Esophagus (tissue), 2 donors: ENCODE results near the gene LMNB1. TPM values are rescaled to one million over a fixed set of nuclear protein-coding genes. Genes with fewer than 3 reads are reported as not detected.
"Not testable (repeated sequence)": the region's sequence is repeated elsewhere in the genome, so short reads cannot be mapped to it uniquely, and the experiment has no call there.

Experiments
- H3K27ac ChIP-seq, 2 donors: one replicate each; pipeline ENCODE4 v1.5.1; 2013; ENCODE audit warnings: low read depth in 2 of 2, mild to moderate bottlenecking in 2 of 2, inconsistent platforms in 1 of 2, low read length in 1 of 2, moderate library complexity in 1 of 2
- H3K27me3 ChIP-seq, 2 donors: one replicate each; pipeline ENCODE4 v1.6.1; 2013; ENCODE audit warnings: low read length in 2 of 2, control low read depth in 1 of 2, mild to moderate bottlenecking in 1 of 2; ENCODE audit not compliant: insufficient read depth in 2 of 2, control insufficient read depth in 1 of 2
- H3K36me3 ChIP-seq, 2 donors: one replicate each; pipeline ENCODE4 v1.6.1; 2013; ENCODE audit warnings: low read length in 1 of 2; ENCODE audit not compliant: control insufficient read depth in 2 of 2, insufficient read depth in 2 of 2
- H3K4me1 ChIP-seq, 2 donors: one replicate each; pipeline ENCODE4 v1.6.1; 2013; ENCODE audit warnings: low read length in 1 of 2; ENCODE audit not compliant: control insufficient read depth in 2 of 2, insufficient read depth in 2 of 2
- H3K4me3 ChIP-seq, 2 donors: one replicate each; pipeline ENCODE4 v1.5.1; 2013; ENCODE audit warnings: low read length in 2 of 2, mild to moderate bottlenecking in 2 of 2, low read depth in 1 of 2, moderate library complexity in 1 of 2
- H3K9me3 ChIP-seq, 2 donors: one replicate each; pipeline ENCODE4 v1.6.1; 2013; ENCODE audit warnings: mild to moderate bottlenecking in 2 of 2, low read depth in 1 of 2, low read length in 1 of 2, moderate library complexity in 1 of 2; ENCODE audit not compliant: control insufficient read depth in 2 of 2, insufficient read depth in 1 of 2
- WGBS, 2 donors: extraction: QIAGEN DNeasy Blood & Tissue Kit; methylation state at CpG; one replicate each; pipeline ENCODE4 v1.1.7; 2013; 5-methylcytosine and 5-hydroxymethylcytosine counted together
- polyA plus RNA-seq, 2 donors: library from polyadenylated mRNA; stranded (reverse); fragments of 200-250 nt; gene quantifications; one replicate each; pipeline ENCODE4 v1.2.3, GENCODE V29; 2013
- donor health status: healthy with polysubstance abuse.
- donor health status: Bipolar disorder and iron deficiency.

The LMNB1 gene
- polyA plus RNA-seq, 2 donors: 10.4 to 20.3 TPM

GRCh38 chr5:126752081-126752785, 24.7 kb upstream of the LMNB1 start:
- Histone ChIP-seq H3K9me3 (no peaks in the 10 kb centered on the region), H3K4me1 (peaks cover 0 to 2% of the 10 kb centered on the region in 2 donors), H3K27ac (no peak overlapping the region), H3K36me3 (no peaks in the 10 kb centered on the region), H3K4me3 (no peak overlapping the region), H3K27me3 (no peaks in the 10 kb centered on the region)
- WGBS, 2 donors: 83% methylated on average over 3 of the region's 5 CpGs

GRCh38 chr5:126753227-126753626, 23.7 kb upstream of the LMNB1 start:
- 78 to 81% methylated on average over 4 of the region's 4 CpGs for WGBS, 2 donors
- Histone ChIP-seq H3K4me3 (no peak overlapping the region), H3K27me3 (no peaks in the 10 kb centered on the region), H3K4me1 (peaks cover 0 to under 1% of the 10 kb centered on the region in 2 donors), H3K36me3 (no peaks in the 10 kb centered on the region), H3K9me3 (no peaks in the 10 kb centered on the region), H3K27ac (no peak overlapping the region)

- Histone ChIP-seq H3K4me3 (no peak overlapping the region), H3K27ac (no peak overlapping the region), H3K36me3 (no peaks in the 10 kb centered on the region), H3K4me1 (no peaks in the 10 kb centered on the region), H3K9me3 (no peaks in the 10 kb centered on the region), H3K27me3 (no peaks in the 10 kb centered on the region)
- WGBS, 2 donors: 76 to 80% methylated on average over 4 of the region's 4 CpGs
These were observed 22.3 kb upstream of the LMNB1 start for GRCh38 chr5:126754609-126755008.

GRCh38 chr5:126755593-126755992, 21.3 kb upstream of the LMNB1 start:
- 68 to 69% methylated on average over 4 of the region's 4 CpGs for WGBS, 2 donors
- Histone ChIP-seq H3K27me3 (no peaks in the 10 kb centered on the region), H3K4me1 (no peaks in the 10 kb centered on the region), H3K9me3 (no peaks in the 10 kb centered on the region), H3K4me3 (no peak overlapping the region), H3K27ac (no peak overlapping the region), H3K36me3 (no peaks in the 10 kb centered on the region)

GRCh38 chr5:126757713-126758357, 19.1 kb upstream of the LMNB1 start:
- Histone ChIP-seq H3K27me3 (no peaks in the 10 kb centered on the region), H3K9me3 (no peaks in the 10 kb centered on the region), H3K4me3 (no peak overlapping the region), H3K4me1 (no peaks in the 10 kb centered on the region), H3K27ac (no peak overlapping the region), H3K36me3 (no peaks in the 10 kb centered on the region)
- 57 to 59% methylated on average over 2 of the region's 2 CpGs for WGBS, 2 donors

GRCh38 chr5:126763371-126763770, 13.6 kb upstream of the LMNB1 start:
- 76 to 87% methylated on average over 5 of the region's 5 CpGs for WGBS, 2 donors
- no peaks in the 10 kb centered on the region for H3K36me3 ChIP-seq

GRCh38 chr5:126769703-126770102, 7.2 kb upstream of the LMNB1 start:
- no peak overlapping the region for H3K4me3 ChIP-seq
- WGBS, 2 donors: 92 to 95% methylated on average over 1 of the region's 1 CpG
- no peaks in the 10 kb centered on the region for H3K4me1 ChIP-seq
- no peaks in the 10 kb centered on the region for H3K27me3 ChIP-seq
- H3K27ac ChIP-seq: no peak overlapping the region
- H3K36me3 ChIP-seq: no peaks in the 10 kb centered on the region
- no peaks in the 10 kb centered on the region for H3K9me3 ChIP-seq

More at GRCh38 chr5:126763371-126763770, 13.6 kb upstream of the LMNB1 start:
- Histone ChIP-seq H3K4me3 (no peak overlapping the region), H3K27me3 (no peaks in the 10 kb centered on the region), H3K9me3 (no peaks in the 10 kb centered on the region), H3K27ac (no peak overlapping the region), H3K4me1 (no peaks in the 10 kb centered on the region)

- not testable (repeated sequence) for H3K27me3 ChIP-seq, H3K9me3 ChIP-seq, H3K4me3 ChIP-seq, H3K4me1 ChIP-seq, H3K36me3 ChIP-seq, H3K27ac ChIP-seq
- 92 to 94% methylated on average over 13 of the region's 13 CpGs for WGBS, 2 donors
These were observed 3.4 kb upstream of the LMNB1 start for GRCh38 chr5:126773536-126773935.

- H3K27me3 ChIP-seq, H3K4me3 ChIP-seq, H3K9me3 ChIP-seq, H3K4me1 ChIP-seq, H3K36me3 ChIP-seq, H3K27ac ChIP-seq: not testable (repeated sequence)
- WGBS, 2 donors: 95 to 97% methylated on average over 14 of the region's 14 CpGs
These were observed 2.3 kb upstream of the LMNB1 start for GRCh38 chr5:126774595-126774994.
